NCI-H1092 (cell line): Measurements from ENCODE around the gene SUCNR1.
"Not testable (repeated sequence)": the region's sequence is repeated elsewhere in the genome, so short reads cannot be mapped to it uniquely, and the experiment has no call there.

Source experiments
- DNase-seq: peaks from one replicate; lab custom pipeline; 2025; lab: John Stamatoyannopoulos, UW

Gene SUCNR1

DNA sequence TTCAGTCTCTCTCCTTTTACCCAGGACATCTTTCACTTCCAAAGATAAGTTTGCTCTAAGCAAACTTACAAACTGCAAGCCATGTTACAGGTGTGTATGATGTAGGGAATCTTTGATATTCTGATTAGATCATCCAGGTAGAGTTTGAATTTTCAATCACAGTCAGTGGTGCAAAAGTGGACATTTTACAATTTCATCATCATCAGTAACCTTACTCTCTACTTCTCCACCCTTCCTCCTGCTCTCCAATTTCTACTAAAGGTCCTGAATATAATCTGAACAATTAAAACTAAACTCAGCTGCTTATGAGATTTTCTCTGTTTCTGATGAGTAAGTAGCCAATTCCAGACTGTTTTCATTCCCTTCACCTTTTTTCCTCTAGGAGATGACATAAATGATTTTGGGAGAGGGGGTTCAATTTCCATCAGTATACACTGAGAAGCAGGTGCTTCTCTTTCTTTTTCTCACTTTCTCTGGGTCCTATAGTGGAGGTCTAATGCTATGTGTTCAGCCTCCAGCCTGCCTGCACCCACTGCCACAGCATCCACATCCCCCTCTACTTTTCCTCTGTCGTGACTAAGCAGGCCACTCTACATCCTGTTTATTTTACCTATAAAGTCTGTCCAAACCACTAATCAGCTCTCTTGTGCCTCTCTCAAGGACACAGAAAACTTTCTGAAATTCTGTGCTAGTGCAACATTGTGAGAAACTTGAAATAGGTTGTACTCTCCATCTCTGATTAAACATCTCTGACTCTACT is 27.6 kb downstream of the SUCNR1 start:
- DNase-seq: no peak

DNA sequence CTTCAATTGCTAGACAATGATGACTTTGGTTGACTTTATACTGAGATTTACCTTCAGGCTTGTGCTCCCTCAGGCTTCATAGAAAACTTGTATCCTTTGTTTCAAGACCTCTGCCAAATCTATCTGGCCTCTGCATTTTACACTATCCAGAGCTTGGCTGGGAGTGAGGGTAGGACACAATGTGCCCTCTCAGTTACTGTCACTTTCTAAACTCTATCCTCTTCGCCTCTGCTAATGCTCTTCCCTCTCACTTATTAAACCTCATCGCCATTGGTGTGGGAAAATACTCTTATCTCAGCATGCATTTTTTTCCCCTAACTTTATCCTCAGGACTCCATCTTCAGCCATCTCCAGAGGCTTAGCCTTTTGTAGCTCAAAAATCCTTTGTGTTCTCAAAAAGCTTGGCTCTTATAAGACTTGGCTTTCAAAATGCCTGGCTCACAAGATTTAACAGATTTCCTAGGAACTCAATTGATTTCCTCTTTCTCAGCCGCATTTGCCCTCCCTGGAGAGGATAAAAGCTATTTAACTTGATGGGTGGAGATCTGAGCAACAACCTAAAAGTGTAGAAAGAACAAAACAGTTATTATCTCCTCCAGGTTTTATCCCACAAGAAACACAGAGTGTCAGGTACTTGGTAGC is 28.3 kb downstream of the SUCNR1 start:
- DNase-seq: no peak

DNA sequence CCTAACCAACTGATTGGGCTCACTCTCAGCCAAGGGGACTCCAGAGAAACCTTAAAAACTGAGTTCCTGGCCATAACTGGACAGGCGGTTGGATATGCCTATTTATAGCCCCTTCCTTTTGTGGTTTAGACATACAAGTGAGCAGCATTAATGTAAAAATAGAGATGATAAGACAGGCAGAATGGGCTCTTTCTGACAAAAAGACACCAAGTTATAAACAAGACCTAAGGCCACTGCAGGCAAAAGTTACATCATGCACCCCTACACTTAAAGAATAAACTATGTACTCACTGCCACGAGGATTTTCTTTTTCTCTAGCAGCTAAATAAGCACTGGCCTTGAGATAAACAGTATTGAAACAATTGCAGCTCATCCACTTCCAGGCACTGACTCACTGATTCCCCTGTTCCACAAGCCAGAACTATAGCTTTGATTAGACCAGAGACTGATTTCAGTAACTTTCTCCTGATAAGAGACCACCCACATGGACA is 30.1 kb downstream of the SUCNR1 start:
- DNase-seq: no peak

DNA sequence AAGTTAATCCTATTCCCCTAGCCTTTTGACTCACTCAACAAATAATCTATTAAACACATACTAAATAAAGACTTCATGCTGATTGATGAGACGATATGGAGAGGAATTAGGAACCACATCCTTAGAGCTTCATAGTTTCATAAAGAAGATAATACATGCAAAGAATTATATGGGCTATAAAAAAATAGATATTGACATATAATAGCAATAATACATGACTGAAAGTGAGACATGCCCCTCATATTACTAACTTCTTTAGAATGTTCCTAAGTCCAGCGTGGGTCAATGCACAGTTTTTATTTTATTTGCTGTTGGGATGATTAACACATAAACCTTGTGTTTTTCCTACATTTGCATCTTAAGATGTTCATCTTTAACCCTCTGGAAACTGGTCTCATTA is 32.2 kb downstream of the SUCNR1 start:
- DNase-seq: no peak

DNA sequence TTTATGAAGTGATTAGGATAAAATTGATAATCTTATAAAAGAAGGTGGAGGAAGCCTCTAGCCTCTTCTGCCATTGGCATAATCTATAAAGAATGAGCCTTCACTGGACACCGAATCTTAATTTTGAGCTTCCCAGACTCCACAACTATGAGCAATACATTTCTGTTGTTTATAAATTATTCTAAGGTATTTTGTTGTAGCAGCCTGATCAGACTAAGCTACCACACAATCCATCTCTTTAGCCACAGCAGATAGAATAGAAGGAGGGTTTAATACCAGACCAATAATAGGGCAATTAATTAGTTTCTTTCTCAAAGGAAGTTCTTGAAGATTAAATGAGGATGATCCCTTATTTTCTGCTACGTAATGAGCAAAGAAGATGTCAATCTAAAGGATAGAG is 33.3 kb downstream of the SUCNR1 start:
- DNase-seq: no peak

DNA sequence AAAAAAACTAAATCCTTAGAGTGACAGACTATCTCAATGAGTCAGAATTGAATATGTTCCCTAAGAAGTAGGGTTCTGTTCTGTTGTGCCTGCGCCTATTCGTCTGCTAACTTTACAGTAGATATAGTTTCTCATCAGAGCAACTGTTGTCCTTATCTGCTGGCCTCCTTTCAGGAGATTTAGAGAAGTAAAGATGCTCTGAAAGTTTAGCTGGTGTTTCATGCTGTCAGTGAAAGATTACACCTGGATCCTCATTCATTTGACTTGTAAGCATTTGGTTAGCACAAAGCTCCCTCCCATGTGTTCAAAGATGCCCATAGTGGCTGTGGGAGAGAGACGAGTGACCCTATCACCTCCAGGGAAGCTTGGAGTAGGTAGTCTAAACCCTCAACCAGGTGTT is 35.0 kb downstream of the SUCNR1 start:
- no peak for DNase-seq

DNA sequence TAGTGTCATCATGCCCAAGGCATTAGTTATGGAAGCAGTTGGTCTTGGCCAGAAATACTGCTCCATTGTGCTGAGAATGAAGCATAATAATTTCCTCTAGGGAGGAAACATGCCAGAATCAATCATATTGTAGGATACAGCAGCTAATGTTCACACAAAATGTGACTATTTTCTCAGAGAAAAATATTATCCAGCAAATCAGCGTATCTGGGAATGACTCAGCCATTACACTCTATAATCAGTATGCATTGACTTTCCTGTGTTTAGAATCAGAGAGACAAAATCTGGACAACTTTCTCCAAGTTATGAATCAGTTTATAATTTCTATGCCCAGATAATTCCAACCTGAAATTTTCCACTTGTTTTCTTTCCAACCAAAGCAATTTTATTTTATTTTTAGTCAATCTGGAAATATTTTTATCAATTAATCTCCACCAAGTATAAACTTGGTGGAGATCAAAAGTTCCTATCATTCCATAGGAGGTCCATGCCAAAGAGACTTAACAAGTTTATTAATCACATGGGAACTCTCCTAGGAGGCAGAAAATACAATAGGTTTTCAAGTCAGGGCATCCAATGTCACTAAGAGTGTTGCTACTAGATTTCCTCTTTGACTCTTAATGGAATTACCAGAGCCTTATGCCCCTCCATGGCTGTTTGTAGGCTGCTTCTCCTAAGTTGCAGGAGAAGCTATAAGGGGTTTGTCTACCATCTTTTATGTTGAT is 36.4 kb downstream of the SUCNR1 start:
- DNase-seq: no peak

DNA sequence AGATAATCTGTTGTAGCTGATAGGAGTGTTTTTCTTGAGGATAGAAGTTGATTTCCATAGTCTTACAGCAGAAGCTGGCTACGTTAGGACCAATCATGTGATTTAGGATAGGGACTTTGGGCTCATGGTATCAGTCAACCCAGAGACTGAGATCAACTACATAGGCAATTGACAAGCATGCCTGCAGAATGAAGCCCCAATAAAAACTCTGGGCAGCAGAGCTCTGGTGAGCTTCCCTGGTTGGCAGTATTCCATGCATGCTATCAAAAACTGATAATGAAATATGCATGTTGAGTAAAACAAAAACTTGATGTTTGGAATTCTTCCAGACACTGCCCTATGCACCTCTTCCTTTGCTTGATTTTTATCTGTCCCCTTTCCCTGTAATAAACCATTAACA is 38.0 kb downstream of the SUCNR1 start:
- DNase-seq: no peak

DNA sequence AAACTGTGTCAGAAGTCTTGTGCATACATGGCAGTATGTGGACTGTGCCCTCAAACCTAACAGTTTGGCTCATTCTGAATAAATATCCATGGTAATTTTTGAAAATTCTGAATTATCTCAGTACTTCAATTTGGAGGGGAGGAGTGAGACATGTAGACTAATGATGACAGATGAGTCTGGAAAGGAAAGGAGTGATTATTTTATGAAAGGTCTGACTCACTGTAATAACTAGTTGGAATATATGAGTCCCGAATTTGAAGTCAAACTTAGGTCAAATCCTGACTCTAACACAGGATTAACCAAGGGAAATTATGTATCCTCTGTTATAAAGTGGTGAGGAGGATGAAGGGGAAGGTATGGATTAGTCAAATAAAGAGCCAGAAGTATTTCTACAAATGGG is 38.6 kb downstream of the SUCNR1 start:
- DNase-seq: no peak

DNA sequence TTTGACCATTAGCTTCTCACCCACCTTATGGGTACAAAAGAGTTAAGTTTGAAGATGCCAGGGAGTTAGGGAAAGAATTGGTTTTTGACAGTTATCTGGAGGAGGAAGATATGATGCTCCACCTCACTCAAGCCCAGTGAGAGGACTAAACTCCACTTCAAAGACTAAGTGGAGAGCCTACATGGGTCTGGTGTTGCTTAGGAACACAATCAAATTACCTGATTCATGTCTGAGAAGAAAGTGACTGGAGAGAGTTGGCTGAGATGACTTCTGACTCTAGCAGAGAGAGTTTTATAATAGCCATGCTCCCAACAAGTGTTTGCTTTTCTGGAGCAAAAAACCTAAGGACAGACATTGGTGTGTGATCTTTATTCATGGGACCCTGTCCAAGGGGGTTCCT is 43.3 kb downstream of the SUCNR1 start:
- no peak for DNase-seq

DNA sequence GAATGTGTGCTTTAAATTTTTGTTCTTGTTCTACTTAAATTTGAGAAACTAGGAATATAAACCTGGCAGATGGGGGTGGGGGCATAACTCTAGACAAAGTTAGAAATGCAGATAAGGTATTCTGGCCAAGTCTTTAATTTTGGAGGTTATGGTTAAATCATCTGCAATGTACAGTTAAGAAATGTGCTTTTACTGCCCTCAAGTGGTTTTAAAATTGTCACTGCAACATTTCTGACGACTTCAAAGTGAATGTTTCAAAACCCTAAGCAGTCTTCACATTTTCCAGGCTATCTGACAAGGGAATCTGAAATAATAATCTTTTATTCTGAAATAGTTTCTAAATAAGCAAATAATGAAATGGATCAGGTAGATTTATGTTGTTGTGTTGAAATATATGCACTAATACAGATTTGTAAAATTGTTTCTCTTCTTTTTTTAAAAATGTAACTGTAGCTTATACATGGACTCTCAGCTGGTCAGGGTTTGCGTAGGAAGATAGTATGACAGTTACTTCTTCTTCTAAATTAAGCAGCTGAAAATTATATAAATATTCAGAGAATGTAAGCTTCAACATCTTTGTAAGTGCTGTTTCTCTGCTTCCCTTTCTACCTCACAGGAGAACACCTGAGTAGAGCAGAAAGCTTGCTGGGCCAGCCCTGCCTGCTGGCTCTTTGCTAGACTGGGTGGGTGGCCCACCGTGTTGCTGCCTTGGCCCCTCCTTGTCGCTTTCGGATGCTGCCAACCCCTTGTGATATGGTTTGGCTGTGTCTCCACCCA is 45.0 kb downstream of the SUCNR1 start:
- no peak for DNase-seq

DNA sequence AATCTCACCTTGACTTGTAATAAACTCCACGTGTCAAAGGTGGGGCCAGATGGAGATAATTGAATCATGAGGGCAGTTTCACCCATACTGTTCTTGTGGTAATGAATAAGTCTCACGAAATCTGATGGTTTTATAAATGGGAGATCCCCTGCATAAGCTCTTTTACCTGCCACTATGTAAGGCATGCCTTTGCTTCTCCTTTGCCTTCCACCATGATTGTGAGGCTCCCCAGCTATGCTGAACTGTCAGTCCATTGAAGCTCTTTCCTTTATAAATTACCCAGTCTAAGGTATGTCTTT is 45.5 kb downstream of the SUCNR1 start:
- DNase-seq: no peak

DNA sequence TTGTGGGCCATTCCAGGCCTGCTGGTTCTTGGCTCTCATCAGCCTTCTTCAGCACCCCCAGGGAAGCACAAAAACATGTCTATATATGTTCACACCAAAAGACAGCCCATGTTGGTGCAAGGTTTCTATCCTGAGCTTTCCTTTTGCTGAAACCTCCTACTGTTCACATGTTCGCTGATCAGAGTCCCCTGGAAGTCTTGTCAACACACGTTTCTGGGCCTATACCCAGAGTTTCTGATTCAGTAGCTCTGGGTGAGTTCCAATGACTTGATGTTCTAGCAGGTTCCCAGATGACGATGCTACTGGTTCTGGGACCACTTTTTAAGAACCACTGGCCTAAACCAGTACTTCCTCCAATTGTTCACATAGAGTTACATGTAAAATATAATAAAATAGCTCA is 46.0 kb downstream of the SUCNR1 start:
- no peak for DNase-seq

DNA sequence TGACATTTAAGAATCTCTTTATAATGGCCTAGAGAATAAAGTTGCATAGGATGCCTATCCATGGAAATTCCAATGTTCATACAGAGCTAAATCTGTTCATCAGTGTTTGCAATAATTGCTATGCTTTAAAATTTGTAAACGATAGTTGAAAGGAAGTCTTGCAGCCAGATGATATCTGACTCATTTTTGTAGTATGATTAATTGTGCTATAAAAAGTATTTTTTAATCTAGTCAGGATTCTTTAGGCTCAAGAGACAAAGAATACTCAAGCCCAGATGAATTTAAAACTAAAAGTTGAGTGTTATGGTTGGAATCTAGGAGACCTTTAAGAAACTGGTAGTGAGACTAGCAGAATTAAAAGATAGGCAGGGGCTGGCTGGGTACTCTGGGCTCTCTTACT is 50.5 kb downstream of the SUCNR1 start:
- no peak for DNase-seq

DNA sequence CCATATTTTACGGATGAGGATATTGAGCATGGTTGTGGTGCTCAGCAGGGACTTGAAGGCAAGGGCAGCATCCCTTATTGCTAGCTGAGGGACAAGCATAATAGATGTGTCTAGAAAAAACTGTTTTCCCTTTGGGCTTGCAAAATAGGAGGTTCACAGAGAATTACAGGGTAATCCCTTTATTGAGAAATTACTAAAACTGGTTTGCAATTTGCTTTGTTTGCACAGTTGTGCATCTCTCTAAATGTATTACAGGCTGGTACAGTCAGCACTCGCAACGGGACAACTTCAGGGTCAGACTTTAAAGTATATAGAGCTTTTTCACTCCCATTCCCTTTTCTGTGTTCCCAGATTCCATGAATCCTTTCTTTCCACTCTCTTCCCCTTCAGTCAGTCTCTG is 51.3 kb downstream of the SUCNR1 start:
- DNase-seq: no peak

DNA sequence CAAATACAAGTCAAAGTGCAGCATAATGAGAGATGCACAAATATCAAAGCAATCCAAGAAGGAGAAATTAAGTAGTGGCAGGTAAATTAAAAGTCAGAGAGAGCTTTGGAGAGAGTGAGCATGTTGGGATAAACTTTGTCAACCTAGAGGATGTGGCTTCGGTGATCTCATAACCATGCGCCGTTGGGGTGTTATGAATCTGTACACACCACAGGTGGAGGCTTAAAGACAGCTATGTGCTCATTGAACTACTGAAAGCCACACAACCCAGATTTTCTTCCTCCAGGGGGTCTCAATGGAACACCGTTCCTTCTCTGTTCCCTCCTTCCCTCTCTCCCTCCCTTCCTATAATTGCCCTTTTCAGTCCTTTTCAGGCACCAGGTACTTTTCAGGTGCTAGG is 52.0 kb downstream of the SUCNR1 start:
- DNase-seq: no peak

DNA sequence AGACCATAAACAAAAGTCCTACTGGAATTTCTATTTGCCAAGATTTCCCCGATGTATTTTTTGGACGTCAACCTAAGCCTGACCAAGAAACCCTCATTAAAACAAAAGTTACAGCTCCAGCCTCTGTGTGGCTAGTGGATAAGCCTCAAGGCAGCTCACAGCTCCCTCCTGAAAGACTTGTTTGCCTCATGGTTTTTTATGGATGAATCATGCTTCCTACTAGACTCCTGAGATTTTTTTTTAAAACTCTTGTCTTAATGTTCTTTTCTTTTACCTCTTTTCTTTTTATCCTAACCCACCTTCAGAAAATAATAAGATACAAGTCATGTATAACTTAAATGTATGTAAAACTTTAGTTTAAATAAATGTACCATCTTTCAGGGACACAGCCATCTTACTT is 52.4 kb downstream of the SUCNR1 start:
- no peak for DNase-seq

DNA sequence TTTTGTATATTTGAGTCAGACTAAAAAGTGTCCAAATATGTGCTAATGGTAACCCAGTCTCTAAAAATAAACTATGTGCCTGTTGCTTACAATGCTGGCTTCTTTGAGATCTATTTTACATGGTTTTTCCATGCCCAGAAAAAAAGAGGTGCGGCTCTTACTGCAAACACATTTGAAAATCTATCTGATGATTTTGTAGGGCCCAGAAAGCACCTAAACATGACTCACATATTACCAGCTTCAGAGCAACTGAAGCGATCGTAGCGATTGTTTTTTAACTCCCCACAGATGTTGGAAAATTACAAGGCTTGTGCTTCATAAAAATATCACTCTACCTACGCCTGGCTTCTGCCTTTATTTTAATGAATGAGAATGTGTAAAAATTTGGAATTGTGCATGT is 53.5 kb downstream of the SUCNR1 start:
- DNase-seq: no peak

DNA sequence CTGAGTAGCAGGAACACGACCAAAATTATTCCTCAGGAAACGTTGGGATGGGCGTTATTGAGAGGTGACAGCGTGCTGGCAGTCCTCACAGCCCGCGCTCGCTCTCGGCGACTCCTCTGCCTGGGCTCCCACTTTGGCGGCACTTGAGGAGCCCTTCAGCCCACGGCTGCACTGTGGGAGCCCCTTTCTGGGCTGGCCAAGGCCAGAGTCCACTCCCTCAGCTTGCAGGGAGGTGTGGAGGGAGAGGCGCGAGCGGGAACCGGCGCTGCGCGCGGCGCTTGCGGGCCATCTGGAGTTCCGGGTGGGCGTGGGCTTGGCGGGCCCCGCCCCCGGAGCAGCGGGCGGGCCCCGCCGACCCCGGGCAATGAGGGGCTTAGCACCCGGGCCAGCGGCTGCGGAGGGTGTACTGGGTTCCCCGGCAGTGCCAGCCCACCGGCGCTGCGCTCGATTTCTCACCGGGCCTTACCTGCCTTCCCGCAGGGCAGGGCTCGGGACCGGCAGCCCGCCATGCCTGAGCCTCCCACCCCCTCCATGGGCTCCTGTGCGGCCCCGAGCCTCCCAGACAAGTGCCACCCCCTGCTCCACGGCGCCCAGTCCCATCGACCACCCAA is 54.6 kb downstream of the SUCNR1 start:
- not testable (repeated sequence) for DNase-seq

DNA sequence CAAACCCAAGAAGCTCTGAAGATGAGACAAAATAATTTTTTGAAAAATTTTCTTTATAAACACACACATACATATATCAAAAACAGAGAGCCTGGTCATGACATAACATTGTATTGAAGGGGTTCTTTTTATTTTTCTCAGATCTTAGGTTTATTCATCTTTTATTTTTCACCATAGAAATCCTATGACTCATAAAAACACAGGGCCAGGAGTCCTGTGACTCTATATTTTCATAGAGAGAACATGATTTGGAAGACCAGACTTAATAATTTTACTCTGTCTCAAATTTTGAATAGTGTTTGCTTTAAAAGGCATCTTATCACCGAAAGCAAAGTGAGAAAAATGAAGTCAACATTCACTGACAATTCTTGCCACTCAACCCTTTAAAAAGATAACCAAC is 57.7 kb downstream of the SUCNR1 start:
- DNase-seq: no peak

DNA sequence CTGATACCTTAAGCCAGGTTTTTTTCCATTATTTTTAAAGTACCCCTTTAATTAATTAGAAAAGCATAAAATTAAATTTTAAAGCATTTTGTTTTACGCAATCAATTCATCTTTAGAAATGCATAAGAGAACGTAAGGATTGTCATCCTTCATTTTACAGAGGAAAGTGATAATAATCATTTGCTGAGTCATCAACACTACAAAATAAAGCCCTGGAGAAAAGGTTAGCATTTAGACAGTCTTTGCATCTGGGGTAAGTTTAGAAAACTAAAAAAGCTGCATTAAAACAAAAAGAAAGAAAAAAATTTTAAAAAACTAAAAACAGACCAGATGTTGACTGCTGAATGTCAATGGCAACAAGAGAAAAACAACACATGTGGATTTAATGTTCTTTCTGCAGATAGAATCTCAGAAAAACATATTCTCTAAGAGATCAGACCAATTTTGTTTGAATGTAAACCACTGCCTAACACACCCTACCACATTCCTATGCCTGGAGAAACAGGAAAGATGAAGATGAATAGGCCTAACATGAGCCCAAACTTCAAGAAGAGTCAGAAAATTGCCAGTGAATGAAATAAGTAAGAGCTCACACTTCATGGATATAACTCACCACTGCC is 59.9 kb downstream of the SUCNR1 start:
- DNase-seq: no peak
